Activated T-cell treated with anti-CD3 and anti-CD28 coated beads, Interleukin-2, amount 50 U/mL, for 1 hour (primary cell): Measurements from ENCODE around the gene LRRC72.
"Not testable (repeated sequence)": the region's sequence is repeated elsewhere in the genome, so short reads cannot be mapped to it uniquely, and the experiment has no call there.

Source experiments
- DNase-seq: peaks from one replicate; pipeline ENCODE4 v3.0.0-alpha.2; 2020

Gene LRRC72

GRCh38 chr7:16583834-16584233, 57.2 kb downstream of the LRRC72 start:
- DNase-seq, result no peak

GRCh38 chr7:16585540-16585939, 58.9 kb downstream of the LRRC72 start:
- no peak for DNase-seq

- no peak for DNase-seq
These were observed 59.7 kb downstream of the LRRC72 start for GRCh38 chr7:16586081-16586874.

- DNase-seq, result no peak
These were observed 60.5 kb downstream of the LRRC72 start for GRCh38 chr7:16587129-16587528.

GRCh38 chr7:16587790-16588189, 61.2 kb downstream of the LRRC72 start:
- no peak for DNase-seq

GRCh38 chr7:16589881-16590280, 63.3 kb downstream of the LRRC72 start:
- DNase-seq, result no peak

GRCh38 chr7:16590424-16590823, 63.8 kb downstream of the LRRC72 start:
- DNase-seq, result no peak

- no peak for DNase-seq
These were observed 65.8 kb downstream of the LRRC72 start for GRCh38 chr7:16592395-16592794.

GRCh38 chr7:16594061-16594460, 67.4 kb downstream of the LRRC72 start:
- no peak for DNase-seq

GRCh38 chr7:16594676-16595075, 68.1 kb downstream of the LRRC72 start:
- DNase-seq, result no peak

- DNase-seq, result not testable (repeated sequence)
These were observed 69.0 kb downstream of the LRRC72 start for GRCh38 chr7:16595596-16595995.

- DNase-seq, result no peak
These were observed 71.4 kb downstream of the LRRC72 start for GRCh38 chr7:16598015-16598414.

- DNase-seq, result no peak
These were observed 73.2 kb downstream of the LRRC72 start for GRCh38 chr7:16599860-16600259.

GRCh38 chr7:16603633-16604032, 77.0 kb downstream of the LRRC72 start:
- DNase-seq, result no peak

GRCh38 chr7:16604054-16604453, 77.4 kb downstream of the LRRC72 start:
- no peak for DNase-seq

- DNase-seq, result no peak
These were observed 80.1 kb downstream of the LRRC72 start for GRCh38 chr7:16606704-16607103.

GRCh38 chr7:16609842-16610450, 83.3 kb downstream of the LRRC72 start:
- DNase-seq, result no peak

- no peak for DNase-seq
These were observed 85.1 kb downstream of the LRRC72 start for GRCh38 chr7:16611711-16612110.

GRCh38 chr7:16615228-16615627, 88.6 kb downstream of the LRRC72 start:
- DNase-seq, result no peak

- DNase-seq, result no peak
These were observed 89.5 kb downstream of the LRRC72 start for GRCh38 chr7:16616122-16616521.

GRCh38 chr7:16616542-16616941, 89.9 kb downstream of the LRRC72 start:
- DNase-seq, result no peak

GRCh38 chr7:16619979-16620408, 93.4 kb downstream of the LRRC72 start:
- no peak for DNase-seq

GRCh38 chr7:16626388-16626787, 99.8 kb downstream of the LRRC72 start:
- DNase-seq, result no peak

GRCh38 chr7:16627236-16627635, 100.6 kb downstream of the LRRC72 start:
- DNase-seq, result no peak

- no peak for DNase-seq
These were observed 104.0 kb downstream of the LRRC72 start for GRCh38 chr7:16630654-16631053.
